RPMI7951 (cell line): Measurements from ENCODE around the gene TET1. TPM values are rescaled to one million over a fixed set of nuclear protein-coding genes. Genes with fewer than 3 reads are reported as not detected.
"Not testable (repeated sequence)": the region's sequence is repeated elsewhere in the genome, so short reads cannot be mapped to it uniquely, and the experiment has no call there.

Experiments
- DNase-seq: peaks from one replicate; pipeline ENCODE4 v3.0.0-alpha.2; 2012; ENCODE audit warnings: low read depth
- total RNA-seq: library from RNA; depleted of rRNA; stranded (reverse); fragments of >200 nt; shearing (Covaris generic); gene quantifications from 2 replicates; pipeline ENCODE4 v1.2.3, GENCODE V29; 2014; rRNA removed

TET1 gene
- total RNA-seq, 1 experiment from 2014 or later = 6.1 TPM

GRCh38 chr10:68708987-68709386 lies 148.8 kb downstream of the TET1 start:
- DNase-seq = not testable (repeated sequence)

GRCh38 chr10:68713065-68713464 lies 152.9 kb downstream of the TET1 start:
- not testable (repeated sequence) for DNase-seq

GRCh38 chr10:68717435-68717834 lies 157.3 kb downstream of the TET1 start:
- no peak for DNase-seq

- DNase-seq = peak; percentile 98
Observed at GRCh38 chr10:68720793-68721672, 160.9 kb downstream of the TET1 start, which contains the start of gene CCAR1. Gene CCAR1 (plus strand): TSS chr10:68721239. CDS start chr10:68722505, 1,266 bp downstream.

- no peak for DNase-seq
Observed at GRCh38 chr10:68721673-68722335, 161.7 kb downstream of the TET1 start.

GRCh38 chr10:68725016-68725415 lies 164.9 kb downstream of the TET1 start:
- DNase-seq = no peak

GRCh38 chr10:68727146-68727545 lies 167.0 kb downstream of the TET1 start:
- peak; percentile 7 for DNase-seq

- no peak for DNase-seq
Observed at GRCh38 chr10:68732651-68733050, 172.5 kb downstream of the TET1 start.

GRCh38 chr10:68734349-68734748 lies 174.2 kb downstream of the TET1 start:
- DNase-seq = no peak

- no peak for DNase-seq
Observed at GRCh38 chr10:68735119-68735518, 175.0 kb downstream of the TET1 start.

- not testable (repeated sequence) for DNase-seq
Observed at GRCh38 chr10:68735739-68736138, 175.6 kb downstream of the TET1 start.

GRCh38 chr10:68740676-68741075 lies 180.5 kb downstream of the TET1 start:
- not testable (repeated sequence) for DNase-seq

GRCh38 chr10:68742397-68742796 lies 182.3 kb downstream of the TET1 start:
- no peak for DNase-seq

Other genes with a start within 250 kb of the TET1 start
- gene HNRNPH3, start 228.3 kb upstream of the TET1 start, total RNA-seq = 17.8 and 20.2 TPM in 2 replicates
- 1.4 and 2.5 TPM in 2 replicates for gene PBLD, start 227.4 kb upstream of the TET1 start, total RNA-seq
- 13.7 and 18.5 TPM in 2 replicates for gene RUFY2, start 153.1 kb upstream of the TET1 start, total RNA-seq
- gene DNA2, start 88.4 kb upstream of the TET1 start, total RNA-seq = 15.6 and 18.3 TPM in 2 replicates
- gene SLC25A16, start 32.8 kb upstream of the TET1 start, total RNA-seq = 5.3 and 6.6 TPM in 2 replicates
- gene CCAR1, start 160.9 kb downstream of the TET1 start, total RNA-seq = 34.8 and 55.2 TPM in 2 replicates